Esophagus muscularis mucosa (tissue), 4 donors: ENCODE results near the gene ISX. TPM values are rescaled to one million over a fixed set of nuclear protein-coding genes. Genes with fewer than 3 reads are reported as not detected.

Source experiments
- DNase-seq: peaks from one replicate; pipeline ENCODE4 v3.0.0-alpha.2; 2017; ENCODE audit errors: extremely low spot score
- H3K27ac ChIP-seq, 4 donors: fragments of 200-600 bp; sonication (generic); replicated peaks in 1 of 4; 1 replicate in 3 of 4; 2 replicates in 1 of 4; pipeline ENCODE4 v1.5.1; 2016 to 2019; ENCODE audit warnings: mild to moderate bottlenecking in 1 of 4
- H3K27me3 ChIP-seq, 4 donors: fragments of 200-600 bp; sonication (generic); one replicate each; pipeline versions ENCODE4 v1.5.1 to v1.6.0; 2016 to 2019
- H3K36me3 ChIP-seq, 4 donors: fragments of 200-600 bp; sonication (generic); one replicate each; pipeline ENCODE4 v1.5.1; 2016 to 2019
- H3K4me1 ChIP-seq, 4 donors: fragments of 200-600 bp; sonication (generic); one replicate each; pipeline ENCODE4 v1.5.1; 2016 to 2019
- H3K4me3 ChIP-seq, 4 donors: fragments of 200-600 bp; sonication (generic); 1 replicate in 2 of 4; 2 replicates in 2 of 4; pipeline ENCODE4 v1.5.1; 2016 to 2019; ENCODE audit warnings: mild to moderate bottlenecking in 4 of 4, moderate library complexity in 1 of 4
- H3K9me3 ChIP-seq, 4 donors: fragments of 200-600 bp; sonication (generic); 1 replicate in 3 of 4; 2 replicates in 1 of 4; pipeline ENCODE4 v1.5.1; 2016 to 2019
- EP300 ChIP-seq: sonication (generic); formaldehyde crosslinking; IDR thresholded peaks from one replicate; pipeline ENCODE4 v1.6.1; 2017; ENCODE audit warnings: antibody characterized with exemption
- POLR2A ChIP-seq: fragments of 450-650 bp; IDR thresholded peaks from one replicate; pipeline ENCODE4 v1.6.1; 2017; ENCODE audit warnings: antibody characterized with exemption, moderate library complexity, mild to moderate bottlenecking, low read depth
- POLR2AphosphoS5 ChIP-seq, 2 donors: sonication (generic); formaldehyde crosslinking; IDR thresholded peaks; one replicate each; pipeline ENCODE4 v1.6.1; 2017; ENCODE audit warnings: antibody characterized with exemption in 2 of 2
- WGBS: methylation state at CpG from one replicate; pipeline ENCODE4 v1.1.5; 2018; 5-methylcytosine and 5-hydroxymethylcytosine counted together
- intact Hi-C: fragments of 100-400 bp; cut with DNase I; formaldehyde crosslinking; loops from one replicate; pipeline ENCODE4 v1.15.1; 2023
- total RNA-seq, 4 donors: library from RNA; depleted of rRNA; stranded (reverse); fragments of >200 nt; gene quantifications; one replicate each; pipeline versions ENCODE4 v1.1.0 to v1.2.1, GENCODE V29; 2016
- TF ChIP-seq, protein P1 (sequence below), 3 experiments: fragments of 200-600 bp in 2 of 3; fragments of 450-650 bp in 1 of 3; sonication (generic) in 2 of 3; IDR thresholded peaks; one replicate each; pipeline ENCODE4 v1.5.1; 2017 to 2019; ENCODE audit warnings: antibody characterized with exemption in 3 of 3, mild to moderate bottlenecking in 2 of 3, moderate library complexity in 1 of 3

The ISX gene
- total RNA-seq, 4 donors from 2014 or later = not detected

DNA sequence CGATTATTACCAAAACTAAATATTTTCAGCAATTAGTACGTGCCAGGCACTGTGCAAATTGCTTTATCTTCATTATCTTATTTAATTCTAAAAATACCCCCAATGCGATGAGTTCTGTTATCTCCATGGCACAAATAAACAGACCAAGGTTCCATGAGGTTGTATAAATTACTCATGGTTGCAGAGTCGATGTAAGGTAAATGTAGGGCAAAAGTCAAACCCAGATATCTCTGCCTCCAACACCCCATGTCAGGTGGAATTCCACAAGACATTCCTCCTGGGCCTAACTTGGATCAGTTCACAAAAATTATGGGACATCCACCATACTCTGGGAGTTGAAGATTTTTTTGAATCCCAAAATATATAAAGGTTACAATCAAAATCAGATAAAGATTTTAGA lies 43.7 kb downstream of the ISX start:
- TF ChIP-seq POLR2A = no peak
- TF ChIP-seq EP300 = no peak
- TF ChIP-seq POLR2AphosphoS5 (IDR thresholded peaks at IDR 0.05) = no peak
- TF ChIP-seq, protein P1, sequence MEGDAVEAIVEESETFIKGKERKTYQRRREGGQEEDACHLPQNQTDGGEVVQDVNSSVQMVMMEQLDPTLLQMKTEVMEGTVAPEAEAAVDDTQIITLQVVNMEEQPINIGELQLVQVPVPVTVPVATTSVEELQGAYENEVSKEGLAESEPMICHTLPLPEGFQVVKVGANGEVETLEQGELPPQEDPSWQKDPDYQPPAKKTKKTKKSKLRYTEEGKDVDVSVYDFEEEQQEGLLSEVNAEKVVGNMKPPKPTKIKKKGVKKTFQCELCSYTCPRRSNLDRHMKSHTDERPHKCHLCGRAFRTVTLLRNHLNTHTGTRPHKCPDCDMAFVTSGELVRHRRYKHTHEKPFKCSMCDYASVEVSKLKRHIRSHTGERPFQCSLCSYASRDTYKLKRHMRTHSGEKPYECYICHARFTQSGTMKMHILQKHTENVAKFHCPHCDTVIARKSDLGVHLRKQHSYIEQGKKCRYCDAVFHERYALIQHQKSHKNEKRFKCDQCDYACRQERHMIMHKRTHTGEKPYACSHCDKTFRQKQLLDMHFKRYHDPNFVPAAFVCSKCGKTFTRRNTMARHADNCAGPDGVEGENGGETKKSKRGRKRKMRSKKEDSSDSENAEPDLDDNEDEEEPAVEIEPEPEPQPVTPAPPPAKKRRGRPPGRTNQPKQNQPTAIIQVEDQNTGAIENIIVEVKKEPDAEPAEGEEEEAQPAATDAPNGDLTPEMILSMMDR (IDR thresholded peaks at IDR 0.05) = no peak
- 38% methylated on average over 4 of the region's 4 CpGs for WGBS
- Histone ChIP-seq H3K27me3 (peaks cover 0 to 19% (median 0%) of the 10 kb centered on the region in 4 donors), H3K36me3 (no peaks in the 10 kb centered on the region), H3K9me3 (peaks cover 0 to 8% (median 2%) of the 10 kb centered on the region in 4 donors), H3K27ac (no peak overlapping the region), H3K4me1 (no peaks in the 10 kb centered on the region), H3K4me3 (no peak overlapping the region)
- intact Hi-C loops = no loop called here
- no peak for DNase-seq

DNA sequence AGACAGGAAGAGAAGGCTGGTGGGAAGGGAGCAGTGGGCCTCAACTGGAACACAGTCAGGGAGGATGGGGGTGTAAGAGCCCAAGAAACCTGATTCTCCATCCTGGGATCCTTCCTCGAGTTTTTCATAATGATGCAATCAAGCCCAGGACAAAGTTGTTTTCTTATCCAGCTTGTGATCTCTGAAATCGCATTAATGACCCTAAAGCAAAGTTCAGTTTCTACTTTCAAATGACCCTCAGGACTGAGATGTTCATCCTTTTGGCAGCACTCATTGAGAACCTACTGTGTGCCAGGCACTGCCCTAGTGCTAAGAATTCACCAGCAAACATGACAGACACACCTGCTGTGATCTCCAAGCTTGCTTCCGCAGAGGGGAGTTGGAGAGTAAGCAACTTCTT lies 45.3 kb downstream of the ISX start:
- WGBS = 64% methylated on average over 3 of the region's 3 CpGs
- Histone ChIP-seq H3K36me3 (no peaks in the 10 kb centered on the region), H3K27me3 (peaks cover 0 to 24% (median 0%) of the 10 kb centered on the region in 4 donors), H3K4me3 (no peak overlapping the region), H3K4me1 (no peaks in the 10 kb centered on the region), H3K27ac (no peak overlapping the region), H3K9me3 (peaks cover 0 to 8% (median 2%) of the 10 kb centered on the region in 4 donors)
- DNase-seq = no peak
- intact Hi-C loops = no loop called here
- TF ChIP-seq POLR2A (no peak), POLR2AphosphoS5 (IDR thresholded peaks at IDR 0.05) (no peak), EP300 (no peak)
- TF ChIP-seq, protein P1 (IDR thresholded peaks at IDR 0.05) = no peak

DNA sequence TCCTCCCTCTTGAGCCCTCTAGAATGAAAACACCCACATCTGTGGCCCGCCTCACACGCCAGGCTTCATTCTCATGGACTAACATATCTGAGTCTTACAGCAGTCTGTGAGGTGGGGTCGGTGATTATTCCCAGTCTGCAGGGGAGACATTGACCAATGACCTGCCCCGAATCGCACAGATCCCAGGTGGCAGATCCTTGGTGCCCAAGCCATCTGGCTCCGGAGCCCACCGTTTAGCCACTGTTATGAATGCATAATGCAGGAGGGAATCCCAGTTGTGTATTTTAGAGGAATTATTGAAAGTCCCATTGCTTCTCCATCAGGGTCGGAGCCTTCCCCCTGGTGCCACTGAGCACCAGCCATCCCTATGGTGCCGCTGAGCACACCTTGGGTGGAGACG lies 47.4 kb downstream of the ISX start:
- intact Hi-C loops = no loop called here
- peaks cover 0 to 1% (median 0%) of the 10 kb centered on the region in 4 donors for H3K9me3 ChIP-seq
- peaks cover 0 to 22% (median 0%) of the 10 kb centered on the region in 4 donors for H3K27me3 ChIP-seq
- no peaks in the 10 kb centered on the region for H3K4me1 ChIP-seq
- no peaks in the 10 kb centered on the region for H3K36me3 ChIP-seq
- DNase-seq = no peak
- H3K27ac ChIP-seq = no peak overlapping the region
- H3K4me3 ChIP-seq = no peak overlapping the region
- 83% methylated on average over 10 of the region's 10 CpGs for WGBS
- TF ChIP-seq POLR2A (no peak), POLR2AphosphoS5 (IDR thresholded peaks at IDR 0.05) (no peak), EP300 (no peak)
- TF ChIP-seq, protein P1 (IDR thresholded peaks at IDR 0.05) = no peak

DNA sequence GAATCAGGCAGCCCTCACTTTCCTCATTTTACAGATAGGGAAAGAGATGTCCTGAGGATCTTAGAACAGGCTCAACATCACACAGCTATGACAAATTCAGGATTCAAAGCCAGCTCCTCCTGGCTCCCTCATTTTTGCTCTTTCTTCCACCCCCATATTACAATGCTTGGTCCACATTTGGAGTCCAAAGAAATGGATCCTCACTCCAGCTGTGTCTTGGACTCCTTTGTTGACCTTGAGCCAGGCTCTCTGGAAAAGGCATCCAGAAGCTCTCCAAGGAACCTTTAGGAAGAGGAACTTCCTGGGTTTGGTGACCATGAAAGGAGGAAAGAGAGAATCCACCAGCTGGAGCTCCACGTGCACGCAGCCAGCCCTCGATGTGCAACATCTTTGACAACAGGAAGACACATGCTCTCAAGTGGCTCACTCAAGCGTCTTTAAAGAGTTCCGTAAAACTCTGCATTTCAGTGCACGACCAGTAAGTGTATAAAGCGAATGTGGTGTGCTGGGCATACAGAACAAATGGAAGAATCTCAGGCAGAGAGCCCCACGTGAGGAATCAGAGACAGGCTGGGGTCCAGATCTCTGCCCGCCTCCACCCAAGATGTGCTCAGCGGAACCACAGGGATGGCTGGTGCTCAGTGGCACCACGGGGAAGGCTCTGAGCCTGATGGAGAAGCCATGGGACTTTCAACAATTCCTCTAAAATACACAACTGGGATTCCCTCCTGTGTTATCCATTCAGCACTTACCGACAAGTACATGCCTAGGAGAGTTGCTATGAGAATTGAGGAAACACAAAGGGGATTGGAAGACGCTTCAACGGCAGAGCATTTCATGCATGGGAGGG lies 48.4 kb downstream of the ISX start:
- 87% methylated on average over 14 of the region's 14 CpGs for WGBS
- Histone ChIP-seq H3K27ac (no peak overlapping the region), H3K27me3 (peaks cover 0 to 12% (median 0%) of the 10 kb centered on the region in 4 donors), H3K36me3 (no peaks in the 10 kb centered on the region), H3K4me3 (no peak overlapping the region), H3K4me1 (no peaks in the 10 kb centered on the region), H3K9me3 (no peaks in the 10 kb centered on the region)
- intact Hi-C loops = no loop called here
- DNase-seq = no peak
- TF ChIP-seq EP300 = no peak
- TF ChIP-seq, protein P1 (IDR thresholded peaks at IDR 0.05) = no peak
- TF ChIP-seq POLR2A = no peak
- TF ChIP-seq POLR2AphosphoS5 (IDR thresholded peaks at IDR 0.05) = no peak
